OCI-LY1 (cell line): ENCODE data around the gene MZF1.

Experiments used
- CTCF ChIP-seq: fragments of 200-600 bp; sonication (generic), shearing (Covaris generic); IDR thresholded peaks from 2 replicates; pipeline ENCODE4 v1.5.1; 2017; ENCODE audit warnings: mild to moderate bottlenecking, antibody characterized with exemption, low read length, moderate library complexity, mixed read lengths
- EZH2 ChIP-seq: fragments of 200-600 bp; sonication (generic), shearing (Covaris generic); IDR thresholded peaks from 2 replicates; pipeline ENCODE4 v1.8.0; 2017; ENCODE audit warnings: borderline replicate concordance, mixed run types, mild to moderate bottlenecking, antibody characterized with exemption, low read length, moderate library complexity, mixed read lengths

GRCh38 chr19:58531034-58531840 is 41.9 kb downstream of the MZF1 start:
- TF ChIP-seq CTCF (no peak), EZH2 (no peak)
